Activated CD8-positive, alpha-beta memory T cell treated with anti-CD3 and anti-CD28 coated beads for 36 hours (primary cell): ENCODE measurements around the gene FAM241B. TPM values are rescaled to one million over a fixed set of nuclear protein-coding genes. Genes with fewer than 3 reads are reported as not detected.

Source experiments
- total RNA-seq, 2 experiments: library from RNA; stranded (reverse); gene quantifications; one replicate each; pipeline ENCODE4 v1.2.3, GENCODE V29; 2021

FAM241B gene
- total RNA-seq, 2 experiments from 2014 or later: 9.6 to 11.2 TPM

Other genes with a start within 250 kb of the FAM241B start
- gene TACR2, start 213.3 kb upstream of the FAM241B start, total RNA-seq: not detected
- 1 to 10 TPM; 1.4 to 1.7 TPM for gene TSPAN15, start 178.8 kb upstream of the FAM241B start, total RNA-seq
- gene NEUROG3, start 56.8 kb upstream of the FAM241B start, total RNA-seq: not detected
- gene COL13A1, start 171.7 kb downstream of the FAM241B start, total RNA-seq: not detected